Activated naive CD4-positive, alpha-beta T cell treated with Interleukin-2 at 50 U/mL for 16 hours (primary cell): Measurements from ENCODE around the gene EPHA2.
A peak's percentile ranks its signal among the peaks of the same experiment; 100 is the strongest.
"Not testable (repeated sequence)": the region's sequence is repeated elsewhere in the genome, so short reads cannot be mapped to it uniquely, and the experiment has no call there.

ENCODE experiments used
- DNase-seq: peaks from one replicate; pipeline ENCODE4 v3.0.0-alpha.2; 2020

Gene EPHA2

DNA sequence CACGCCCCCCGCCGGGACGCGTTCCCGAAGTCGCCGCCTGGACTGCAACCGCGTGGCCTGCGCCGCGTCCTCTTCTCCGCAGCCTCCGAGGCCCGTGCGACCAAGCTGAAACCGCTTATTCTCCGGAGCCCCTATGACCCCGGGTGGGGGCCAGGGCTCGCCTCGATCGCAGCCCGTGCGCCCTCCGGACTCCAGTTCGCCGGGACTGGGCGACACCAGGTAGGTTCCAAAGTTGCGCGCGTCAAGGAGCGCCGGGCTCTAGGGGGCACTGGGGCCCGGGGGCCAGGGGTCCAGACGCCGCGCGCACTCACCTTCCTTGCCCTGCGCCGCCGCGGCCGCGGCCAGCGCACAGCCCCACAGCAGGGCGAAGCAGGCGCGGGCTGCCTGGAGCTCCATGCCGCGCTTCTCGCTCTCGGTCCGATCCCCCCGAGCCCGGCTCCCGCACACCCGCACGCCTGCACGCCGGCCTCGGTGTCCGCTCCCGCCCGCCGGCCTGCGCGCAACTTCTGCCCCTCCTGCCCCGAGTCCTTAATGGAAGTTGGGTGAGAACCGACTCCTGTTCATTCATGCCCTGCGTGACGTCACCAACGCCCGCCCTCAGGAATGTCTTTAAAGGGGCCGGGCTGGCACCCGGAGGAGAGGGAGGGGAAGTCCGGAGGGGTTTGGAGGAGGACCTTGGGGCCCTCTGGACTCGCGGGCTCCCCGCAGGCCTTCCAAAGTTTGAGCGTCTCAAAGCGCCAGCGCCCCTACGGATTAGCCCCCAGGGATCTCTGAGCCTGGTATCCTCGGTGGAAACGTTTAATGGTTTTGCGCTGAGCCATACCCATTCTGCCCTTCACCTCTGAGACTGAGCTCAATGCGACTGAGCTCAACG is at the start of gene EPHA2:
TSS of gene EPHA2 (minus strand) at position 533 of the 874 bp plus-strand sequence. CDS start at position 396, 137 bp downstream.
- peak; percentile 12 for DNase-seq

GRCh38 chr1:16205334-16205671 is 49.4 kb upstream of the EPHA2 start:
- no peak for DNase-seq

GRCh38 chr1:16204634-16205333 is 48.9 kb upstream of the EPHA2 start:
- peak; percentile 19 for DNase-seq

DNA sequence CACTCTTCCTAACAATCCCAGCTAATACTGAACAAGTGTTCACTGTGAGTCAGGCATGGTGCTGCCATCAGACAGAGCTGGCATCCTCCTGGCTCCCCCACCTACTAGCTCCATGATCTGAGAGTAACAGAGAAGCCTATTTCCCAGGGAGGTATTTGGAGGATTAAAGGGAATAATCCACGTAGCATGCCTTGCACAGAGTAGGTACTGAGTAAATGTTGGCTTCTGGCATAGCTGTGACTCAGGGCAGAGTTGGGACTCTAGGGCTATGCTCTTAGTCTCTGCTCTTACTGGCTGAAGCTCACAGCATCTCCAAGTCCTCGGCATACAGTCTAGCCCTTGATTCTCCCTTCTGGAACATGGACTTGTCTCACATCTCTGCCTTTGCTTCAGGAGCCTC is 48.3 kb upstream of the EPHA2 start:
- DNase-seq, result no peak

GRCh38 chr1:16203550-16203949 is 47.7 kb upstream of the EPHA2 start:
- DNase-seq, result no peak

DNA sequence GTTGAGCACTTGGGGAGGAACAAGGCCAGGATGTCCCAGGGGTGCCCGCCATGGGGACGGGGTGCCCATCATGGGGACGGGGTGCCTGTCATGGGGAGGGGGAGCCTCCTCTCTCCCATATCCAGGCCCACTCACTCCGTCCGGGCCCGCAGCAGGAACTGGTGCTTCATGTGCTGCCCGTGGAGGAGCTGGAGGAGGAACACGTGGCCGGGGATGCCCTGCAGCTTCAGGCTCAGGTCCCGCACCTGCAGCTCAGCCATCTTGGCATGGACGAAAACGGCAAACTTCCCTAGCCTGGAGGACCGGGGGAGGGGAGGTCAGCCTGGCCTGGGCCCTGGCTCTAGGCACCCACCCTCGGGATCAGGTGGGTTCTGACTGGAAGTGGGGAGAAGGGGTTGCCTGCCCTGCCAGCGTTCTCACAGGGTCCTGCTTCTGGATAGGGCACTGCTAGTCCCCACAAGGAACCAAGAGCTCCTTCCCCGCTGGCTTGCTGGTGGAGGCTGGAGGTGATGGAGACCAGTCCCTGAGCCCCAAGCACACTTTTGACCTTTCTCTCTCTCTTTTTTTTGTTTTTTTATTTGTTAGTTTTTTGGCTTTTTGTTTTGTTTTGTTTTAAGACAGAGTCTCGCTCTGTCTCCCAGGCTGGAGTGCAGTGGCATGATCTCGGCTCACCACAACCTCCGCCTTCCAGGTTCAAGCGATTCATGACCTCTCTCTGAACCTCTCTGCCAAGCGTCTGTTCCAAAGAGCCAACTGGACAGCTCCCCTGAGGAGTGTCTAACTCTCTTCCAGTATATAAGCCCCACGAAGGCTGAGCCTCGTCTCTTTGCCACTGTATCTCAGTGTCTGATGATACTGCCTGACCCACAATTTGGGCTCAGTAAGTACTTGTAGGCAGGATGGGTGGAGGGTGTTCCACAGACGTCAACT is 46.7 kb upstream of the EPHA2 start:
- no peak for DNase-seq

DNA sequence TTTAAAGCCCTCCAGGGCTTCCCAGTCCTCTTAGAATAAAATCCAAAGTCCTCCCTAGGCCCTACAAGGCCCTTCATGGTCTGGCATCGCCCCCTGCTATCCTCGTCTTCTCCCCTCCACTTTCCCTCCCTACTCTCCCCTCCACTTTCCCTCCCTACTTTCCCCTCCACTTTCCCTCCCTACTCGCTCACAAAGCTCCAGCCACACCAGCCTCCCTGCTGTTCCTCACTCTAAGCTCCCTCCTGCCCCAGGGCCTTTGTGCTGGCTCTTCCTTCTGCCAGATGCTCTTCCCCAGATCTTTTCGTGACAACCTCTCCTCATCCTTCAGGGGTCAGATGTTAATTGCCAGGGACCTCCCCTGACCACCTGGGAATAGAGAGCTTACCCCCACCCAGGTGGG is 43.8 kb upstream of the EPHA2 start:
- no peak for DNase-seq

DNA sequence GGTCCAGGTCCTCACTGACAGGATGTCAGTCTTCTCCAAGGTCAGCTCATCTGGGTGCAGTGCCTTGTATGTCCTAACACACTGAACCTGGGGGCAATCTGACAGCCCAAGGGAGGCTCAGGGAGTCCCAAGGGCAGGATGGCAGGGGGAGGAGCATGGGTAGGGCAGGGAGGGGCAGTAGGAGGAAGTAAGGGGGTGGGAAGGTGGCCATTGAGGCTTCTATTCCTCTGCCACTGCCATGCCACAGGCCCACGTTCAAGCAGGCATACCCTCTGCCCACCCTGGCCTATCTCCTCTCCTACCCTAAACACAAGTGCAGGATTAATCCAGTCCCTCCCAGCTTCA is 43.3 kb upstream of the EPHA2 start:
- no peak for DNase-seq

GRCh38 chr1:16198444-16199156 is 42.7 kb upstream of the EPHA2 start:
- DNase-seq, result no peak

- DNase-seq, result no peak
Measured at GRCh38 chr1:16196874-16197273, 41.0 kb upstream of the EPHA2 start.

GRCh38 chr1:16196139-16196538 is 40.3 kb upstream of the EPHA2 start:
- DNase-seq, result not testable (repeated sequence)

- DNase-seq, result no peak
Measured at GRCh38 chr1:16195518-16195905, 39.6 kb upstream of the EPHA2 start.

- DNase-seq, result no peak
Measured at GRCh38 chr1:16191916-16192546, 36.2 kb upstream of the EPHA2 start.

GRCh38 chr1:16191309-16191708 is 35.4 kb upstream of the EPHA2 start:
- no peak for DNase-seq

GRCh38 chr1:16189921-16190621 is 34.2 kb upstream of the EPHA2 start:
- no peak for DNase-seq

- no peak for DNase-seq
Measured at GRCh38 chr1:16189003-16189402, 33.1 kb upstream of the EPHA2 start.

DNA sequence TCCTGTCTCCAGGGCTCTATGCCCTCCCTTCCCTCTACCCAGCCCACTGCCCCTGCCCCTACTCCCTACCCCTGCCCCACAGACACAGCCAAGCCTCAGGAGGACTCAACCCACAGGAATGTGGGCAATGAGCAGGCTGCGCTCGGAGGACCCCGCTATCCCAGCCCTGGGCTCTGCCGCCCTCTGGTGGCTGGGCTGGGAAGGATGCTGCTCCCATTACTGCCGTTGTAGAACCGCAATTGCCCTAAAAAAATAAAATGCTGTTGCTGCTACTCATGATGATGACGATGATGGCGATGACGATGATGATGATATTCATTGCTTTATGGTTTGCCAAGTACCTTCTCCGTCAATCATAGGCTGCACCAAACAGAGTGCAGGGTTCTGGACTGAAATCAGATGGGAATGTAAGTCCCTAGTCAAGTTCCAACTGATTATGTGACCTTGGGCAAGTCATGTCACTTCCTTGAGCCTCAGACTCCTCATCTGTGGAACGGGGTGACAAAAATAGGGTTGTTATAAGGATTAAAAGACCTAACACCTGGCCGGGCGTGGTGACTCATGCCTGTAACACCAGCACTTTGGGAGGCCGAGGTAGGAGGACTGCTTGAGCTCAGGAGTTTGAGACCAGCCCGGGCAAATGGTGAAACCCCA is 32.0 kb upstream of the EPHA2 start:
- peak; percentile 78 for DNase-seq

GRCh38 chr1:16186655-16187235 is 30.9 kb upstream of the EPHA2 start:
- no peak for DNase-seq

DNA sequence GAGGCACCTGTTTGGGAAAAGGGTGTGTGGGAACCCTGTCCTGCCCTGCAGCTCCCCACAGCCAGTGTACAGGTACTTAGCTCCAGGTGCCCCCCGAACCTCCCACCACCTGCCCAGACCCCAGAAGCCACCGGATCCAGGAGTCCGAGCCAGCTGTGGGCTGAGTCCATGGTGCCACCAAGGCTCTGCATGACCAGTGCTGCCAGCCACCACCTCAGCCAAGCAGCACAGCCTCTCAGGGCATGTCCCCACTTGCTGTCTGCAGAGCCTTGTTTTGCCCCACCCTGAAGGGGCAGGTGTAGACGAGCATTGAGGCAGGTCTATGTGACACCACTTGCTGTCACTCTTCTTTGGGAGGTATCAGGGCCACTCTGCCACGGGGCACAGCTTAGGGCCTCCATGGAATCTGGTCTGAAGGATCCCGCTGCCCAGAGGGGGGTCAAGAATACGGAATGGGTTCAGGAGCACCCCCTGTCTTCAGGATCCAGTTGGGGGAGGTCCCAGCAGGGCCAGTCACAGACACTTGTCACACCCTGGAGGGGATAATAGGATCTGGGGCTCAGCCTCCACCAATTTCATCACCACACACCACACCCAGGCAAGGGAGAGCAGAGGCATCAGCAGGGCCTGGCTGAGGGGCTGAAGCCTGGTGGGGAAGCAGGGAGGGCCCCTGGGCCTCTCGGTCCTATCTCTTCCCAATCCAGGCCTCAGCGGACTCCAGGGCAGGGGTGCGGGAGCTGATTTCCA is 28.9 kb upstream of the EPHA2 start:
- DNase-seq, result no peak
